ENCODE measurements around the gene ANK2.

The ANK2 gene

GRCh38 chr4:113144091-113144490 lies 94.6 kb downstream of the ANK2 start:
- Histone ChIP-seq H3K4me3 (ENCODE audit: low read depth in 1 of 2, low read length in 1 of 2) (no peak overlapping the region), H3K4me1 (ENCODE audit: control insufficient read depth in 1 of 2, insufficient read depth in 1 of 2, low read depth in 1 of 2, low read length in 1 of 2) (no peaks in the 10 kb centered on the region), H3K36me3 (no peaks in the 10 kb centered on the region), H3K9me3 (no peaks in the 10 kb centered on the region), H3K27ac (no peak overlapping the region), H3K27me3 (no peaks in the 10 kb centered on the region)
- TF ChIP-seq CTCF (IDR thresholded peaks at IDR 0.05): no peak

- Histone ChIP-seq H3K27me3 (no peaks in the 10 kb centered on the region), H3K4me1 (ENCODE audit: control insufficient read depth in 1 of 2, insufficient read depth in 1 of 2, low read depth in 1 of 2, low read length in 1 of 2) (no peaks in the 10 kb centered on the region), H3K4me3 (ENCODE audit: low read depth in 1 of 2, low read length in 1 of 2) (no peak overlapping the region), H3K27ac (no peak overlapping the region), H3K9me3 (no peaks in the 10 kb centered on the region), H3K36me3 (no peaks in the 10 kb centered on the region)
- TF ChIP-seq CTCF (IDR thresholded peaks at IDR 0.05): no peak
These were observed 95.7 kb downstream of the ANK2 start for GRCh38 chr4:113145147-113145518.

- Histone ChIP-seq H3K4me1 (ENCODE audit: control insufficient read depth in 1 of 2, insufficient read depth in 1 of 2, low read depth in 1 of 2, low read length in 1 of 2) (no peaks in the 10 kb centered on the region), H3K4me3 (ENCODE audit: low read depth in 1 of 2, low read length in 1 of 2) (no peak overlapping the region), H3K27ac (no peak overlapping the region), H3K9me3 (no peaks in the 10 kb centered on the region), H3K36me3 (no peaks in the 10 kb centered on the region), H3K27me3 (no peaks in the 10 kb centered on the region)
- no peak for TF ChIP-seq CTCF (IDR thresholded peaks at IDR 0.05)
These were observed 96.3 kb downstream of the ANK2 start for GRCh38 chr4:113145519-113146291.

GRCh38 chr4:113146876-113147358 lies 97.5 kb downstream of the ANK2 start:
- H3K36me3 ChIP-seq: no peaks in the 10 kb centered on the region
- no peak overlapping the region for H3K27ac ChIP-seq
- no peaks in the 10 kb centered on the region for H3K4me1 ChIP-seq (ENCODE audit: control insufficient read depth in 1 of 2, insufficient read depth in 1 of 2, low read depth in 1 of 2, low read length in 1 of 2)
- no peak for TF ChIP-seq CTCF (IDR thresholded peaks at IDR 0.05)
- H3K27me3 ChIP-seq: no peaks in the 10 kb centered on the region
- H3K4me3 ChIP-seq (ENCODE audit: low read depth in 1 of 2, low read length in 1 of 2): no peak overlapping the region
- no peaks in the 10 kb centered on the region for H3K9me3 ChIP-seq

GRCh38 chr4:113147498-113148111 lies 98.2 kb downstream of the ANK2 start:
- Histone ChIP-seq H3K27me3 (no peaks in the 10 kb centered on the region), H3K9me3 (no peaks in the 10 kb centered on the region), H3K4me3 (ENCODE audit: low read depth in 1 of 2, low read length in 1 of 2) (no peak overlapping the region), H3K4me1 (ENCODE audit: control insufficient read depth in 1 of 2, insufficient read depth in 1 of 2, low read depth in 1 of 2, low read length in 1 of 2) (no peaks in the 10 kb centered on the region), H3K36me3 (no peaks in the 10 kb centered on the region), H3K27ac (no peak overlapping the region)
- no peak for TF ChIP-seq CTCF (IDR thresholded peaks at IDR 0.05)
